ENCODE data around the gene KBTBD4. TPM values are rescaled to one million over a fixed set of nuclear protein-coding genes. Genes with fewer than 3 reads are reported as not detected.
A peak's percentile ranks its signal among the peaks of the same experiment; 100 is the strongest.

Gene KBTBD4
- total and polyA plus RNA-seq, 2 experiments from 2014 or later: 16.8 to 35.5 TPM

- no peak overlapping the region for H2AFZ ChIP-seq
- H3K9me2 ChIP-seq (ENCODE audit: insufficient read depth): no peaks in the 10 kb centered on the region
- in situ Hi-C loops (cut with MboI): no loop called here
- TF ChIP-seq EZH2 (IDR thresholded peaks at IDR 0.05; ENCODE audit: insufficient read depth, poor library complexity, severe bottlenecking) (no peak), EZH2phosphoT487 (IDR thresholded peaks at IDR 0.05; ENCODE audit: insufficient read depth, low read depth) (no peak)
- no peak overlapping the region for H3K27ac ChIP-seq
- H3K4me3 ChIP-seq: no peak overlapping the region
- 0 out of 2 replicates have a peak, but pooled peaks cover 3% of the 10 kb centered on the region for H3K4me1 ChIP-seq (ENCODE audit: insufficient read depth)
- no peaks in the 10 kb centered on the region for H3K9me3 ChIP-seq (ENCODE audit: low read depth)
- H3K9ac ChIP-seq: no peak overlapping the region
- no peak for DNase-seq
- H3K79me2 ChIP-seq (ENCODE audit: insufficient read depth): no peaks in the 10 kb centered on the region
- H3F3A ChIP-seq (ENCODE audit: insufficient read depth): no peaks in the 10 kb centered on the region
- no peaks in the 10 kb centered on the region for H3K36me3 ChIP-seq (ENCODE audit: low read depth)
- WGBS, 2 experiments (ENCODE audit: low coverage in 1 of 2, low lambda C conversion rate in 2 of 2, missing lambda C conversion rate in 2 of 2): 85 to 94% methylated on average over 83 to 122 of the region's 122 CpGs
- H3K27me3 ChIP-seq (replicated peaks; ENCODE audit: insufficient read depth): peaks cover 31% of the 10 kb centered on the region
- H4K20me1 ChIP-seq (ENCODE audit: insufficient read depth): no peaks in the 10 kb centered on the region
- H3K4me2 ChIP-seq (ENCODE audit: unreplicated experiment): no peak overlapping the region
Observed at GRCh38 chr11:47589977-47590861, 11.4 kb upstream of the KBTBD4 start.

GRCh38 chr11:47589584-47589976, 10.8 kb upstream of the KBTBD4 start:
- DNase-seq: no peak
- Histone ChIP-seq H3K9ac (no peak overlapping the region), H4K20me1 (ENCODE audit: insufficient read depth) (no peaks in the 10 kb centered on the region), H3K4me2 (ENCODE audit: unreplicated experiment) (no peak overlapping the region), H3K9me3 (ENCODE audit: low read depth) (no peaks in the 10 kb centered on the region), H3K4me1 (ENCODE audit: insufficient read depth) (0 out of 2 replicates have a peak, but pooled peaks cover 3% of the 10 kb centered on the region), H3K9me2 (ENCODE audit: insufficient read depth) (no peaks in the 10 kb centered on the region), H3K36me3 (ENCODE audit: low read depth) (no peaks in the 10 kb centered on the region; the same call in 1 of the 2 replicates), H2AFZ (no peak overlapping the region), H3K4me3 (no peak overlapping the region), H3K27ac (no peak overlapping the region), H3F3A (ENCODE audit: insufficient read depth) (no peaks in the 10 kb centered on the region), H3K79me2 (ENCODE audit: insufficient read depth) (no peaks in the 10 kb centered on the region), H3K27me3 (replicated peaks; ENCODE audit: insufficient read depth) (peaks cover 25% of the 10 kb centered on the region)
- 80 to 82% methylated on average over 49 to 50 of the region's 51 CpGs for WGBS, 2 experiments (ENCODE audit: low coverage in 1 of 2, low lambda C conversion rate in 2 of 2, missing lambda C conversion rate in 2 of 2)
- TF ChIP-seq EZH2 (IDR thresholded peaks at IDR 0.05; ENCODE audit: insufficient read depth, poor library complexity, severe bottlenecking): no peak
- TF ChIP-seq EZH2phosphoT487 (IDR thresholded peaks at IDR 0.05; ENCODE audit: insufficient read depth, low read depth): no peak
- in situ Hi-C loops (cut with MboI): no loop called here

GRCh38 chr11:47589118-47589517, 10.3 kb upstream of the KBTBD4 start:
- no peaks in the 10 kb centered on the region for H3K9me3 ChIP-seq (ENCODE audit: low read depth)
- 0 out of 2 replicates have a peak, but pooled peaks cover 3% of the 10 kb centered on the region for H3K4me1 ChIP-seq (ENCODE audit: insufficient read depth)
- H4K20me1 ChIP-seq (ENCODE audit: insufficient read depth): no peaks in the 10 kb centered on the region
- 90 to 91% methylated on average over 11 of the region's 11 CpGs for whole genome bisulfite sequencing, 2 experiments (ENCODE audit: low coverage in 1 of 2, low lambda C conversion rate in 2 of 2, missing lambda C conversion rate in 2 of 2)
- TF ChIP-seq EZH2 (IDR thresholded peaks at IDR 0.05; ENCODE audit: insufficient read depth, poor library complexity, severe bottlenecking): no peak
- TF ChIP-seq EZH2phosphoT487 (IDR thresholded peaks at IDR 0.05; ENCODE audit: insufficient read depth, low read depth): no peak
- no peak for DNase-seq
- H3K36me3 ChIP-seq (ENCODE audit: low read depth): no peaks in the 10 kb centered on the region; the same call in 1 of the 2 replicates
- no peak overlapping the region for H3K4me3 ChIP-seq
- in situ Hi-C loops (cut with MboI): no loop called here
- H3K4me2 ChIP-seq (ENCODE audit: unreplicated experiment): no peak overlapping the region
- no peak overlapping the region for H3K27ac ChIP-seq
- no peaks in the 10 kb centered on the region for H3F3A ChIP-seq (ENCODE audit: insufficient read depth)
- H3K9ac ChIP-seq: no peak overlapping the region
- H2AFZ ChIP-seq: no peak overlapping the region
- no peaks in the 10 kb centered on the region for H3K9me2 ChIP-seq (ENCODE audit: insufficient read depth)
- H3K27me3 ChIP-seq (replicated peaks; ENCODE audit: insufficient read depth): peaks cover 20% of the 10 kb centered on the region
- H3K79me2 ChIP-seq (ENCODE audit: insufficient read depth): no peaks in the 10 kb centered on the region

- 21 to 34% methylated on average over 12 to 13 of the region's 14 CpGs for WGBS, 2 experiments (ENCODE audit: low coverage in 1 of 2, low lambda C conversion rate in 2 of 2, missing lambda C conversion rate in 2 of 2)
- Histone ChIP-seq H3K27me3 (replicated peaks; ENCODE audit: insufficient read depth) (peaks cover 8% of the 10 kb centered on the region; the same call in 1 of the 2 replicates), H3K27ac (no peak overlapping the region), H3K4me2 (ENCODE audit: unreplicated experiment) (no peak overlapping the region), H3K9me3 (ENCODE audit: low read depth) (no peaks in the 10 kb centered on the region), H3K4me1 (ENCODE audit: insufficient read depth) (no peaks in the 10 kb centered on the region), H4K20me1 (ENCODE audit: insufficient read depth) (no peaks in the 10 kb centered on the region), H3F3A (ENCODE audit: insufficient read depth) (no peaks in the 10 kb centered on the region), H3K9me2 (ENCODE audit: insufficient read depth) (no peaks in the 10 kb centered on the region), H2AFZ (peak overlapping the region; percentile 48), H3K9ac (no peak overlapping the region), H3K36me3 (ENCODE audit: low read depth) (peaks cover 7% of the 10 kb centered on the region; the same call in 1 of the 2 replicates), H3K79me2 (ENCODE audit: insufficient read depth) (no peaks in the 10 kb centered on the region), H3K4me3 (no peak overlapping the region)
- DNase-seq: peak; percentile 47
- in situ Hi-C loops (cut with MboI): no loop called here
- TF ChIP-seq EZH2 (IDR thresholded peaks at IDR 0.05; ENCODE audit: insufficient read depth, poor library complexity, severe bottlenecking) (no peak), EZH2phosphoT487 (IDR thresholded peaks at IDR 0.05; ENCODE audit: insufficient read depth, low read depth) (no peak)
Observed at GRCh38 chr11:47587723-47588326, 9.1 kb upstream of the KBTBD4 start.

Data from GM23248 (cell line).